Islet precursor cell (in vitro differentiated cells): Measurements from ENCODE around the gene PMIS2.

ENCODE experiments used
- DNase-seq: peaks from one replicate; pipeline ENCODE4 v3.0.0-alpha.2; 2018

PMIS2 gene

DNA sequence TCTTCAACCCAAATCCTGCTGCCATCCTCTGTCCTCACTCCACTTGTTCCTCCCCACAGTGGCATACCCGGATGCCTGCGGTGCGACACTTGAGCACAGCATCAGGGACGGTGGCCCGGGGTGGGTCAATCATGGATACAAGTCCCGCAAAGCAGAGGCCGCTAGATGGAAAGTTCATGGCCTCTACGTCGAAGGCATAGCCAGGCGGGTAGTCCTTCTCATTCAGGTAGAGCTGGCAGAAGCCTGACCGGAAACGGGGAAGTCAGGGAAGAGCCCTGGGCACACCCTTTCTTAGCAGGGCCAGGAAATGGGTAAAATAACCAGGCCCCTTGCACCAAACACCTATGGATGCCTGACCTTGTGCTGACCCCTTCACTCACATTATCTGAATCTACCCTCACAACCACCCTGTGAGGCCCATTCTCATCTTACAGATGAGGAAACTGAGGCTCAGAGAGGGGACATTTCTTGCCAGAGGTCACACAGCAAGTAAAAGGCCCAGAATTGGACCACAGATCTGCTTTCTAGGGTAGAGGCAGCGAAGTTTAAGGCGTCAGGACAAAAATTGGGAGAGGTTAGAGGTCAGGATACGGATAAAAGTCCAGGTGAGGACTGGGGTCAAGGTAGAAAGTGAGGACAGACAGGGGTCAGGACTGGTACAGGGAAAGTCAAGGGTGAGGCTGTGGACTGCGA is 29.0 kb upstream of the PMIS2 start:
- DNase-seq = peak; percentile 37

DNA sequence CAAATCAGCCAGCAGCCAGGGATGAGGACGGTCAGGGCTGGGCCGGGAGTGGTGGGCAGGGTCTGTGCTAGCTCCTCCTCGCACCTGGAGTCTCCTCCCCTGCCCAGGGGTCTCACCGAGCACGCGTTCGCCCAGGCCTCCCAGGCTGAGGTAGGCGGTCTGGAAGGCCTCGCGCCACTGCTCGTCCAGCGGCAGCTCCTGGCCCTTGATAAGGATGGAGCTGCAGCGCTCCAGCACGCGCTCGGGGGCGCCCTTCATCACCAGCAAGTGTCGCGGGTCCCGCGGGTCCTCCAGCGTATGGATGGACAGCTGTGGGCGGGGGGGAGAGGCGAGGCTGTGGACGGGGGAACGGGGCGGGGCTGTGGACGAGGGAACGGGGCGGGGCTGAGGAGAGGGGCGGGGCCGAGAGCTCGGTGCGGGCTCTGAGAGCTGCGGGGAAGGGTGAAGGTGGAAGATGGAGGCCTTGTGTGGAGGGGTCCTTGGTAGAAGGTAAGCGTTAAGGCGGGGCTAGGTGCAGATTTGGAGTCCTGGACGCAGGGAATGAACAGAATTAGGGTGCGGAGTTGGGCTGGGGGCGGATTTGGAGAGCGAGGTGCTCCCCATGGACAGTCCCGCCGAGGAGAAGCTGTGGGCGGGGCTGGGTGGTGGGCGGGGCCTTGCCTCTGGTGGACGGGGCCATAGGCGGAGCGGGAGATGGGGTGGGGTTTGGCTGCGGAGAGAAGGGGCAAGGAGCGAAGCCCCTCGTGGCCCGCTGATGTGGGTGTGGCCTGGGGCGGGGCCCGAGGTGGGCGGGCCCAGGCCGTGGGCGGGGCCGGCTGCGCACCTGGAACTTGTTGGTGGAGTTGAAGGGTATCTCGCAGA is 28.2 kb upstream of the PMIS2 start:
- DNase-seq = peak; percentile 91

DNA sequence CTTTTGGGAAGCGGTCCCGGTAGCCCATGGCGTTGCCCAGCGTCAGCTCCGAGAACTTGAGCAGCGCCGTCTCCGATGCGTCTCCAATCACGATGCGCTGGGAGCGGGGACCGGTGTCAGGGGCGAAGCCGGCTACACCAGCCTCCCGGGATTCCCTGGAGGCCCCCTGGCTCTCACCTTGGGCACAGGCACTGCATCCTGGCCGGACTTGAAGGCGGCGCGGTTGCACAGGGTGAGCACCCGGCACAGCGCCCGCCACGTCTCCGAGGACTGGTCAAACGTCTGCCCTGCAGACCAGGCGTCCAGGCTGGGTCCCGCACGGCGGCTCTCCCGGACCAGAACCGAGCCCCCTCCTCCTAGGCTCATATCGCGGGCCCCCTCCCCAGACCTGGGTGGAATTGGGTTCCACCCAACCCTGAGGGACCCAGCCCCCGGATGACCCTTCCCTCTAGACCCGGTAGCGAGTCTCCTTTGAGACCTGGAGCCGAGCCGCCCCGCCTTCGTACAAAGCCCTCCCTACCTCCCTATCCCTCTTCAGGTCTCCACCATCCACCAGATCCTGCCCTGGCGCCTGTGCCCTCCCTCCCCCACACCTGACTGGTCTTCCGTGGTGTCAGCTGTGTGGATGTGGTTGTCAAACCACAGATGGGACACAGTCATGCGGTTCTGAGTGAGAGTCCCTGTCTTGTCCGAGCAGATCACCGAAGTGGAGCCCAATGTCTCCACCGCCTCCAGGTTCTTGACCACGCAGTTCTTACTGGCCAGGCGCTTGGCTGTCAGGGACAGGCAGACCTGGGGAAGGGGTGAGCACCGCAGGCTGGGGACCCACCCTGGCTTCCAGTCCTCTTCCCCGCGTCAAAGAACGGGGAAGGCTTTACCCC is 27.3 kb upstream of the PMIS2 start:
- DNase-seq = peak; percentile 47

DNA sequence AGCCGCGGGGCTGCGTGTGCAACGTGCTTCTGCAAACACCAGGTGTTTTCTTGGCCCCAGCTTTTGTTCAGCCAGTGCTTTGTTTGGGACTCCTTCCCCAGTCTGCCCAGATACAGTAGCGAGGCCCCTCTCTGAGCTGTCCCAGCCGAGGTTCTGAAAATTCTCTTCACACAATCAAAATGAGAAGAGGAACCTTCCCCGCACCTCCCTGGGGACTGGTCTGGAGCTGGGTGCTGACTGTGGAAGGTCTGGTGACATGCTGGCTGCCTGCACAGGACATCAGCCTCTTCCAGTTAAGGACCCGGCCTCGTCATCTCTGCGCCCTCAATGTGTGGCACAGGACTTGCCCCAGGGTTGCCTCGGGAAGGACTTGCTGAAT is 26.7 kb upstream of the PMIS2 start:
- DNase-seq = peak; percentile 45

DNA sequence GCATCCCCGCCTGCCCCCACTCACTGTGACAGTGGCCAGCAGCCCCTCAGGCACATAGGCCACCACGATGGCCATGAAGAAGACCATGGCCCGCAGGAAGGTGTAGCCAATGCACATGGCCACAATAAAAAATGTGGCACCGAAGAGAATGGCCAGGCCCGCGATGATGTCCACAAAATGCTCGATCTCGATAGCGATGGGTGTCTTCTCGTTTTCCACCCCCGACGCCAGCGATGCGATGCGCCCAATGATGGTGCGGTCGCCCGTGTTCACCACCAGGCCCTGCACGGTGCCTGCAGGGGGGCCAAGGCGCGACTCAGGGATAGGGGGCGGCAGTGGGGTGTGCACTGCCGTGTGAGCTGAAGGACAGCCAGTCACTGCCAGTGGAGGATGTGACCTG is 26.2 kb upstream of the PMIS2 start:
- peak; percentile 40 for DNase-seq

DNA sequence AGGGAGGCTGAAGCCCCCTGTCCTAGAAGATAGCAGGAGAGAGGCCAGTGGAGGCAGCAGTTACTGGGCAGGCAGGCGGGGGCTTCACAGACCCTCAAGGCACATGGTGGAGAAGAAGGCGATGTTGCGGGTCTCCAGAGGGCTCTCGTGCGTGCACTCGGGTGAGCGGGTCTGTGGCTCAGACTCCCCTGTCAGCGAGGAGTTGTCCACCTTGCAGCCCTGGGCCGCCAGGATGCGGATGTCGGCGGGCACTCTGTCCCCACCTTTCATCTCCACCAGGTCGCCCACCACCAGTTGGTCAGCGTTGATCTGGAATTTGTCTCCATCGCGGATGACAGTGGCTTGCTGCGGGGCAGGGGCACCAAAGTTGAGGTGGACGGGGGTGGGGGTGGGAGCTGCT is 25.7 kb upstream of the PMIS2 start:
- peak; percentile 41 for DNase-seq

DNA sequence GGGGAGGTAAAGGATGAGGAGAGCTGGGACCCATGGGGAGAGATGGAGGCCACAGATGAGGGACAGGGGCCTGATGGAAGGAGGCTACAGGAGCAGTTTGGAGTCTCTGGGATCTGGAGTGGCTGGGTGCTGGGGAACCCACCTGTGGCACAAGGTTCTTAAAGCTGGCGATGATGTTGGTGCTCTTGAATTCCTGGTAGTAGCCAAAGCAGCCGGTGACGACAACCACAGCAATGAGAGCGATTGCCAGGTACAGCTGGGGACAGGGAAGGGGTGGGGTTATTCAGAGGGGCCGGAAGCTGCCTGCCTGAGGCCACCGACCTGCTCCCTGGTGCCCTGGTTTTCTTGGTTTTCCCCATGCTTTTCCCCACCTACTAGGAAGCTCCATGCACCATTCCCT is 25.3 kb upstream of the PMIS2 start:
- DNase-seq = peak; percentile 41

DNA sequence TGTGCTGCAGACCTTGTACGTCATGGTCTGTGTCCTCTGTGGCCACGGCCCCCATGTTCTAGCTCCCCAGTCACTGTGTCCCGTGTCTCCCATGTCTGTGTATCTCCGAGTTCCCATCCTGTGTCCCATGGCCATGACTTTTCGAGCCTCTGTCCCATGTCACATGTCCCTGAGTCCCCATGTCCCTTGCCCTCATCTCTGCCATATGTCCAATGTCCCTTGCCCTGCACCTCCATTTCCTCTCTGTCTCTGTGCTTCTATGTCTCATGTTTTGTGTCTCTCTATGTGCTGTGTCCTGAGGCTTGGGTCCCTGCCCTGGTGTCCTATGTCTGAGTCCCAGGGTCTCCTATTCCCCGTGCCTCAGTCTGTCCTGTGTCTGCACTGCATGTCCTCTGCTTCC is 24.5 kb upstream of the PMIS2 start:
- DNase-seq = no peak

DNA sequence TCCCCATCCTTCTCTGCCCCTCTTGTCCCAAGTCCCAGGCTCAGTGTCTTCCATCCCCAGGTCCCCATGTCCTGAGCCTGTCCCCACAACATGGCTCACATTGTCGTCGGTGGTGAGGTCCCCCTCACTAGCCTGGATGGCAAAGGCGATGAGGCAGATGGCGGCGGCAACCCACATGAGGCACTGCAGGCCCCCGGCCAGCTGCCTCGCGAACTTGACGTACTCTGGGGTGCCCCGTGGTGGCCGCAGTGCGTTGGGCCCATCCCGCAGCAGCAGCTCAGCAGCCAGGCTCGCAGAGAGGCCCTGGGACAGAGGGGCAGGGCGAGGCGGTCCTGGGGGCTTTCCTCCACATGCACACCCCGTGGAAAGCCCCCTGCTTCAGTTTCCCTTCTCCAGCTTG is 23.6 kb upstream of the PMIS2 start:
- peak; percentile 50 for DNase-seq

DNA sequence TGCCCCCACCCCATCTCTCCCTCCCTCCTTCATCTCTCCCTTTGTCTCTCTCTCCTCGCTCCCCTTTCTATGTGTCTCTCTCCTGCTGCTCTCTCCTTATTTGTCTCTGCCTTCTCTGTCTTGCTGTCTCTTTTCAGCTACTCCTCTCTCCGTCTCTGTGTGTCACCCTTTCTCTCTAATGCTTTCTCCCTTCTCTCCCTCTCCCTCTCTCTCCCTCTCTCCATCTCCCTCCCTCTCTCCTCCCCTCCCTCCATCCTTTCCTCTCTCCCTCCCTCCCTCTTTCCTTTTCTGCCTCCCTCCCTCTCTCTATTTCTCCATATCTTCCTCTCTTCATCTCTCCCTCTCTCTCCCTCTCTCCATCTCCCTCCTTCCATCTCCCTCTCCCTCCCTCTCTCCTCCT is 23.2 kb upstream of the PMIS2 start:
- DNase-seq = no peak

DNA sequence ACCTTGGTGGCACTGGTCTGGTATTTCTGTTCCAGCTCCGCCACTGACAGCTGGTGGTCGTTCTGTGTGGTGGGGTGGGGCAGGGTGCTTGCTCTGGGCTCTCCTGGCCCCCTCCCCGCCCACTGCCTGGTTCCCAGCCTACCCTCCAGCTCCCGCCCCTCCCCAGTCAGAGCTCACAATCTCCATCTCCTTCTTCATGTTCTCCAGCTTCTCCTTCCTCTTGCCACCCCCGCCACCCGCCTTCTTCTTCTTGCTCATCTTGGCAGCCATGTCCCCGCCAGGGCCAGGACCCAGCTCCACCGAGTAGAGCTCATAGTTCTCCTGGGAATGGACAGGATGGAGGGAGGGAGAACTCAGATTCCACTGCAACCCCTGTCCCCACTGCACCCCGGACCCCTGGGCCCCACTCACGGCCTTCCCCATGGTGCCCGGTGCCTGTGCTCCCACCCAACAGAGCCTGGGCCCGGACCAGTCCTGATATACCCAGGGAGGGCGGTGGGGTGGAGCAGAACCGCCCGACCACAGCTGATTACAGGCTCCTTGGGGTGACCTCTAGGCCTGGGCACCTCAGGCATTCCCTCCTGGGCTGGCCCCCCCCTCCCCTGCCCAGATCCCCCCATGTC is 22.7 kb upstream of the PMIS2 start, which contains the start of gene ATP4A:
ATP4A (minus strand) TSS at position 452 of the 623 bp plus-strand sequence; CDS start at position 423, 29 bp downstream.
- DNase-seq = peak; percentile 29

DNA sequence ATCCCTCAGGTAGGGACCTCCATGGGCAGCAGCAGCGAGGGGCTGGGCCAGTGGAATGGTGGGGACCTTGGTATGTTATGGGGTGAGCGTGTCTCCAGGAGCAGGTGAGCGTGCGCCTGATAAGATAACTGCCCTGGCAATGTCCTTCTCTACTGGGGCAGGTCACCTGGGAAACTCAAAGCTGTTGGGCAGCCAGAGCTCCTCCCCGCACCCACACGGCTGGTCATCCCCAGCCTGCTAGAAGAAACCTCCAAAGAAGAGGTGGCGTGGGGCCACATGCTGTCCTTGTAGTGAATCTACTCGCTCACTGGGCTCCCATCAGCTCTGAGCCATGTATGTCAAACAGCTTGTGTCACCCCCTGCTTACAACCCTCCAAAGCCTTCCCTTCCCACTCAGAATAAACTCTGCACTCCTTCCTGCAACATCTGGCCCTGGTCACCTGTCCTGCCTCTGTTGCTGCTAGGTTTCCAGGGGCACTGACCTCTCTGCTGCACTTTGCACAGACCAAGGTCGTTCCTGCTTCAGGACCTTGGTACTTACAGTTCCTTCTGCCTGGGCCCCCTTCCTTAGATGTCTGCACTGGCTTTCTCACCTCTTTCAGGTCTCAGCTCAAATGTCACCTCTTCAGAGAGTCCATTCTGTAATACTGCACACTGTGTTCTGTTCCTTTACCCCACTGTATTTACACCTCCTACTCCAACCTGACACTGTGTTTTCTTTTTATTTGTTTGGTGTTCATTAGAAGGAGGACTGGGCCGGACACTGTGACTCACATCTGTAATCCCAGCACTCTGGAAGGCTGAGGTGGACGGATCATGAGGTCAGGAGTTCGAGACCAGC is 20.7 kb upstream of the PMIS2 start:
- DNase-seq = peak; percentile 26

DNA sequence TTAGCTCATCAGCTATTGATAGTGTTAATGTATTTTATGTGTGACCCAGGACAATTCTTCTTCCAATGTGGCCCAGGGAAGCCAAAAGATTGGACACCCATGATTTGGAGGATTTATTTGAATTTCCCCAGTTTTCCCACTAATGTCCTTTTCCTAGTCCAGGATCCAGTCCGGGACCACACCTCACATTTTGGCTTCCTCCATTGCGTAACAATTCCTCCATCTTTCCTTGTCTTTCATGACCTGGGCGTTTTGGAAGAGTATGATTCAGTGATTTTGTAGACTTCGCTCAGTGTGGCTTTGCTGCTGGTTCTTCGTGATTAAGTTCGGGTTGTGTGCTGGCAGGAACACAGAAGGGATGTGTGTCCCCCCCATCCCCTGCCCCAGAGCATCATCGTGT is 19.2 kb upstream of the PMIS2 start:
- DNase-seq = no peak

DNA sequence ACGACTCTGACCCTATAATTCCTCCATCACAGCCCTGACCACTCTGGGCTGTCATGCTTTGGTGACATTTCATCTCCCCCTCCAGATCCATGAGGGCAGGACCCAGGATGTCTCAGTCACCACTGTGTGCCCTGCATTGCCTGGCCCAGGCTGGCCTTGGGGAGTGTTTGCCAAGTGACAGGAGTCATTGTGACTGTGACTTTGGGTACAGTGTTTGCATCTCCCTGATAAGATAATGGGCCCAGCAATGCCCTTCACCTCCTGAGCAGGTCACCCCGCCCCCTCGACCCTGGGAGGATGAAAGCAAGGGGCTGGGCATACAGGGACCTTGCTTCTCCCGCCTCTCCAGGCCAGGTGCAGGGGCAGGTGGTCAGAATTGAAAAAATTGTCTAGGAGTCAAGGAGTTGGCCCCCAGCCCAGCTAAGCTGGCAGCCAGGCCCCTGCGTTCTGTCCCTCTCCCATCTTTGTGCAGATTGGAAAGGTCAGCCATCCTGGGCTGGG is 16.6 kb upstream of the PMIS2 start:
- DNase-seq = no peak

DNA sequence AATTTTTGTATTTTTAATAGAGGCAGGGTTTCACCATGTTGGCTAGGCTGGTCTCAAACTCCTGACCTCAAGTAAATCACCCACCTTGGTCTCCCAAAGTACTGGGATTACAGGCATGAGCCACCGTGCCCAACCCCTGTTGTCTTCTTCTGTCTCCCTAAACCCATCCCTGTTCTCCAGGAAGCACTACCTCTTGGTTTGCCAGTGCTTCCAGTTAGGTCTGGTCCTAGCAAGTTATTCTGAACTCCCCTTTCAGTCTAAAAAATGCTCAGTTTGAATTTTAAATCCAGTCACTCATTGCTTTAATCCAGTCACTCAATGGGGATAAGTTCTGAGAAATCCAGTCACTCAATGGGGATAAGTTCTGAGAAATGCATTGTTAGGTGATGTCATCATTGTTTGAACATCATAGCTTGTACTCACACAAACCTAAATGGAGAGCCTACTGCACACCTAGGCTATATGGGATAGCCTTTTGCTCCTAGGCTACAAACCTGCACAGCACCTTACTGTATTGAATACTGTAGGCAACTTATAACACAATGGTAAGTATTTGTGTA is 14.5 kb upstream of the PMIS2 start:
- DNase-seq = no peak

DNA sequence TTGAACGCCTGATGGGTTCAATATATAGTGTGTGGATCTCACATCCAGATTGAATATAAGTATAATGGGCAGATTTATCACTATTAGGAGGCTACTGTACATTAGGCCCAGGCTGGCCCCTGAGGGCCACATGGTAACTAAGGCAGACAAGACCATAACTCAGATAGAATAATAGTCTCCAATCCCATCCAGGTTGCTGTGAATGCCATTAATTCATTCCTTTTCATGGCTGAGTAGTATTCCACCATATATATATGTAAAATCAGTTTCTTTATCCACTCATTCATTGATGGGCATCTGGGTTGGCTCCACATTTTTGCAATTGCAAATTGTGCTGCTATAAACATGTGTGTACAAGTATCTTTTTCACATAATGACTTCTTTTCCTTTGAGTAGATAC is 8.1 kb upstream of the PMIS2 start:
- no peak for DNase-seq

DNA sequence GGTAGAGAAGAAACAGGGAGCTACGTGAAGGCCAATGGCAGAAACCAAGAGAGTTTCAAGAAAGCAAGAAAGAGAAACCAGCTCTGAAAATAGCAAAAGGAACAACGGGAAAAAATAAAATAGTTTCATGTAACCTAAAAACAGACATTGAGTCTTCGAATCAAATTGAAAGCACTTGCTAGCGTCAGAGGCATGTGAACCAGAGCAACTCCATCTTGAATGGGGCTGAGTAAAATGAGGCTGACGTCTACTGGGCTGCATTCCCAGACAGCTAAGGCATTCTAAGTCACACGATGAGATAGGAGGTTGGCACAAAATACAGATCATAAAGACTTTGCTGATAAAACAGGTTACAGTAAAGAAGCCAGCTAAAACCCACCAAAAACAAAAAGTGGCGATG is 7.3 kb upstream of the PMIS2 start:
- DNase-seq = no peak

DNA sequence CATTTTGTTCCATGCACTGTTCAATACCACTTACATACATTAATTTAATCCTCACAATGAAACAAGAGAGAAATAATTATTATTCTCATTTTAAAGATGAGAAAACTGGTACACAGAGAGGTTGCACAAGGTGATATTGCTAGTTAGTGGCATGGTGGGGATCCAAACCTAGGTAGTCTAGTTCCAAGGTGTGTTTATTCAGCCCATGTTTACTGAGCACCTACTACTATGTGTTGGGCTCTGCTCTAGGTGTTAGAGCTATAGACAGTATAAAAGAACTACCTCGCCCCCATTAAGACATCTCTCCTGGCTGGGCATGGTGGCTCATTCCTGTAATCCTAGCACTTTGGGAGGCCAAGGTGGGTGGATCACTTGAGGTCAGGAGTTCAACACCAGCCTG is 3.2 kb upstream of the PMIS2 start:
- no peak for DNase-seq

DNA sequence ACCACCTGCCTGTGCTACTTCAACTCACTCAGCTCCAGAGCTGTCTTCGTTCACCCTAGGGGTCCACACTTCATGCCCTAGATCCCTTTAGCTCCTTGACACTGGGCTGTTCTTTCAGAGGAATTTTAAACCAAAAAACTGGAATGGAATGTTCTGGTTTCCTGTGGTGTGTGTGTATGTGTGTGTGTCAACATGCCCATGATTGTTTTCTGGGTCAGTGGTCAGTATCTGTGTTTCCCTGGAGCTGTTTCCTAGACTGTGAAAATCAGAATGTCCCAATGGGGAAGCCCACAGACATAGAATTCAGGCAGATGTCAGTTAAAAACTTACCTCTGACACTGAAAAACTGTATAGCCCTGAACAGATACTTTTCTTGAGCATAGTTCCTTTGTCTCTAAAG is 1.3 kb downstream of the PMIS2 start:
- DNase-seq = no peak

DNA sequence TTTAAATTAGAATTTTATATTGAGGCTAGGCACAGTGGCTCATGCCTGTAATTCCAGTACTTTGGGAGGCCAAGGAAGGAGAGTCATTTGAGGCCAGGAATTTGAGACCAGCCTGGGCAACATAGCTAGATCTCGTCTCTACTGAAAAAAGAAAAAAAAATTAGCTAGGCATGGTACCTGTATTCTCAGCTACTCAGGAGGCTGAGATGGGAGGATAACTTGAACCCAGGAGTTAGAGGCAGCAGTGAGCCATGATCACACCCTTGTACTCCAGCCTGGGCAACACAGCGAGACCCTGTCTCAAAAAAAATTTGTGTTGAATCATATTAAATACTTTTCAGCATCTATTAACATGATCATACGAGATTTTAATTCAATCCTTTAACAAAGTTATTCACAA is 4.9 kb downstream of the PMIS2 start:
- DNase-seq = no peak

DNA sequence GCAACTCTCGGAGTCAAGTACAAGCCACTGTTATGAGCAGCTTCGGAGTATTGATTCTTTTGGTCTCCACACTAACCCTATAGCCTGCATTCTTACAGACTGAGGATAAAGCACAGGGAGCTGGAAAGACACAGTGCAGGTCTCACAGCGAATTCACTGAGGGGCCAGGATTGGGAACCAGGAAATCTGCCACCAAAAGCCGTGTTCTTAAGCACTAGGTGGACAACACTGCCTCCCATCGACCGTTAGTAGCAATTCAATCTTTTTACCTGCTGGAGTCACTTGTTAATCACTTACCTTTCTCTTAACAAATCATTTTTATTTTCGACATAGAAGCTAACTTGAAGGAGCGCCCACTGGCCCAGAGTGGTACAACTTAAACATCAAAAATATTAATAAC is 6.3 kb downstream of the PMIS2 start:
- no peak for DNase-seq
